ENCODE results near the gene ZNF568.

DNA sequence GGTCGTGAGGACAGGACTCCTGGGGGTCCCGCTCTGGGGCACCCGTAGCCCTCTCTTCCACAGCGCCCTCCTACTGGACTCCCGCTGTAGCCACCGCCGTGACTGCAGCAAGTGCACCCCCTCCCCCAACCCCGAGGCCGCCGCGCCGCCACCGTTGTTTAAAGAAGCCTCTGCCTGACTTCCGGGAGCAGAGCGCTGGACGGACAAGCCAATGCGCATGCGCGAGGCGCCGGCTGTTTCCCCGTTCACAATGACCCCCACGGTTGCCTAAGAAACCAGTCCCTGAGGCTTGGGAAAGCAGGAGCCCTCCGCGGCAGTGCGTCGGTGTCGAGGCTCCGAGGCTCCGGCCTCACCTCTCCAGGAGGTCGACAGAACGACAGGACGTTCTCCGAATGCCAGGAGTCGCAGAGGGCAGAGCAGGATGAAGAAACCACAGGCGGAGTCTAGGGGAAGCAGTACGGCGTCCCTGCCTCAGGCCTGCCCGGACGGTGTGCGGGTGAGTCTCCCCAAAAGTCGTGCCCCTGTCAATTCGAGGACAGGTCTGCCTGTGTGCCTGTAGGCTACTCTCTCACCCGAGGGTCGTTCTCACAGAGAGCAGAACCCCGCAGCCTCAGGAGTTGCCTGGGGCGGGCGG lies 91.6 kb downstream of the ZNF568 start:
- TF ChIP-seq, protein P1, sequence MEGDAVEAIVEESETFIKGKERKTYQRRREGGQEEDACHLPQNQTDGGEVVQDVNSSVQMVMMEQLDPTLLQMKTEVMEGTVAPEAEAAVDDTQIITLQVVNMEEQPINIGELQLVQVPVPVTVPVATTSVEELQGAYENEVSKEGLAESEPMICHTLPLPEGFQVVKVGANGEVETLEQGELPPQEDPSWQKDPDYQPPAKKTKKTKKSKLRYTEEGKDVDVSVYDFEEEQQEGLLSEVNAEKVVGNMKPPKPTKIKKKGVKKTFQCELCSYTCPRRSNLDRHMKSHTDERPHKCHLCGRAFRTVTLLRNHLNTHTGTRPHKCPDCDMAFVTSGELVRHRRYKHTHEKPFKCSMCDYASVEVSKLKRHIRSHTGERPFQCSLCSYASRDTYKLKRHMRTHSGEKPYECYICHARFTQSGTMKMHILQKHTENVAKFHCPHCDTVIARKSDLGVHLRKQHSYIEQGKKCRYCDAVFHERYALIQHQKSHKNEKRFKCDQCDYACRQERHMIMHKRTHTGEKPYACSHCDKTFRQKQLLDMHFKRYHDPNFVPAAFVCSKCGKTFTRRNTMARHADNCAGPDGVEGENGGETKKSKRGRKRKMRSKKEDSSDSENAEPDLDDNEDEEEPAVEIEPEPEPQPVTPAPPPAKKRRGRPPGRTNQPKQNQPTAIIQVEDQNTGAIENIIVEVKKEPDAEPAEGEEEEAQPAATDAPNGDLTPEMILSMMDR (IDR thresholded peaks at IDR 0.05) = no peak
- TF ChIP-seq POLR2A (IDR thresholded peaks at IDR 0.05) (no peak), EP300 (IDR thresholded peaks at IDR 0.05) (no peak), POLR2AphosphoS5 (IDR thresholded peaks at IDR 0.05) (no peak)
